IMR-90 (cell line): Measurements from ENCODE around the gene PPAN. TPM values are rescaled to one million over a fixed set of nuclear protein-coding genes. Genes with fewer than 3 reads are reported as not detected.

Experiments
- ATAC-seq: fragments of 200-7000 bp; cut with Tn5 transposase; 2 replicates; pipeline ENCODE4 v1.9.1; 2020; ENCODE audit warnings: low read depth, mild to moderate bottlenecking, moderate library complexity
- BruUV-seq: library from RNA; stranded (reverse); fragments of 400-500 nt; replicated peaks from 2 replicates; lab custom pipeline; 2021; lab: Mats Ljungman, UMichigan
- CTCF ChIA-PET: fragments of 300-600 bp; formaldehyde crosslinking; extraction: SDS; loops from one replicate; lab custom pipeline; 2021; ENCODE audit warnings: antibody characterized with exemption; lab: Yijun Ruan, JAX
- POLR2A ChIA-PET: fragments of 300-600 bp; sonication (Branson Sonifier 250); formaldehyde crosslinking; loops from one replicate; lab custom pipeline; 2022; ENCODE audit warnings: antibody characterized with exemption; ENCODE audit not compliant: unreplicated experiment; lab: Charles Lee
- DNase-seq: peaks from one replicate; pipeline ENCODE4 v3.0.0; 2013
- H2AFZ ChIP-seq: replicated peaks from 2 replicates; pipeline ENCODE3; 2013; ENCODE audit warnings: low read length, mild to moderate bottlenecking; ENCODE audit not compliant: poor library complexity
- H2AK5ac ChIP-seq: 2 replicates; pipeline ENCODE4 v1.6.1; 2013; ENCODE audit warnings: low read depth, low read length, inconsistent platforms
- H2AK9ac ChIP-seq: replicated peaks from 2 replicates; pipeline ENCODE3; 2013; ENCODE audit warnings: mild to moderate bottlenecking, low read depth, low read length, moderate library complexity; ENCODE audit not compliant: poor library complexity
- H2BK120ac ChIP-seq: 2 replicates; pipeline ENCODE4 v1.6.1; 2013; ENCODE audit warnings: low read depth, low read length, inconsistent platforms
- H2BK15ac ChIP-seq: 3 replicates; pipeline ENCODE4 v1.6.1; 2013; ENCODE audit warnings: low read depth, low read length, inconsistent platforms
- H2BK20ac ChIP-seq: 2 replicates; pipeline ENCODE4 v1.6.1; 2013; ENCODE audit warnings: low read depth, mild to moderate bottlenecking, inconsistent platforms, low read length, moderate library complexity
- H2BK5ac ChIP-seq: 2 replicates; pipeline ENCODE4 v1.6.1; 2013; ENCODE audit warnings: mild to moderate bottlenecking, low read depth, low read length, inconsistent platforms; ENCODE audit not compliant: poor library complexity, severe bottlenecking
- H3K14ac ChIP-seq: replicated peaks from 2 replicates; pipeline ENCODE4 v1.6.1; 2013; ENCODE audit warnings: low read depth, low read length, inconsistent platforms
- H3K18ac ChIP-seq: 2 replicates; pipeline ENCODE4 v1.6.1; 2013; ENCODE audit warnings: low read depth, low read length, control low read depth
- H3K23ac ChIP-seq: 2 replicates; pipeline ENCODE4 v1.6.1; 2013; ENCODE audit warnings: low read depth, low read length, inconsistent platforms
- H3K27ac ChIP-seq: 2 replicates; pipeline ENCODE4 v1.5.1; 2013; ENCODE audit warnings: mild to moderate bottlenecking, control low read depth, low read length; ENCODE audit not compliant: insufficient read depth
- H3K27me3 ChIP-seq: 2 replicates; pipeline ENCODE4 v1.6.1; 2013; ENCODE audit warnings: low read length; ENCODE audit not compliant: control insufficient read depth, insufficient read depth
- H3K36me3 ChIP-seq: 2 replicates; pipeline ENCODE4 v1.6.1; 2013; ENCODE audit warnings: low read length, mixed read lengths; ENCODE audit not compliant: control insufficient read depth, insufficient read depth
- H3K4ac ChIP-seq: 2 replicates; pipeline ENCODE4 v1.6.1; 2013; ENCODE audit warnings: low read depth, low read length, inconsistent platforms
- H3K4me1 ChIP-seq: 2 replicates; pipeline ENCODE4 v1.6.1; 2013; ENCODE audit warnings: low read length, mixed read lengths; ENCODE audit not compliant: control insufficient read depth, insufficient read depth
- H3K4me2 ChIP-seq: 2 replicates; pipeline ENCODE4 v1.6.1; 2013; ENCODE audit warnings: low read depth, mild to moderate bottlenecking, control low read depth, low read length, moderate library complexity
- H3K4me3 ChIP-seq: 2 replicates; pipeline ENCODE4 v1.5.1; 2013; ENCODE audit warnings: low read depth, mild to moderate bottlenecking, control low read depth, low read length, moderate library complexity; ENCODE audit not compliant: insufficient read depth
- H3K56ac ChIP-seq: 2 replicates; pipeline ENCODE4 v1.6.1; 2013; ENCODE audit warnings: low read length, inconsistent platforms; ENCODE audit not compliant: insufficient read depth; ENCODE audit errors: extremely low read depth
- H3K79me1 ChIP-seq, 2 experiments: 2 replicates each; pipeline ENCODE4 v1.6.1; 2013; ENCODE audit warnings: low read length in 2 of 2, inconsistent platforms in 1 of 2, low read depth in 1 of 2
- H3K9ac ChIP-seq: 2 replicates; pipeline ENCODE4 v1.6.1; 2013; ENCODE audit warnings: low read depth, low read length, control low read depth
- H3K9me1 ChIP-seq: 2 replicates; pipeline ENCODE4 v1.6.1; 2013; ENCODE audit warnings: low read length, inconsistent platforms; ENCODE audit not compliant: insufficient read depth
- H3K9me3 ChIP-seq: 2 replicates; pipeline ENCODE4 v1.6.1; 2013; ENCODE audit warnings: low read length; ENCODE audit not compliant: control insufficient read depth, insufficient read depth
- H4K20me1 ChIP-seq: 2 replicates; pipeline ENCODE4 v1.6.1; 2013; ENCODE audit warnings: low read length, inconsistent platforms; ENCODE audit not compliant: insufficient read depth
- H4K5ac ChIP-seq: 2 replicates; pipeline ENCODE4 v1.6.1; 2013; ENCODE audit warnings: mild to moderate bottlenecking, low read depth, low read length, control low read depth
- H4K8ac ChIP-seq, 2 experiments: 2 replicates each; pipeline ENCODE4 v1.6.1; 2013; ENCODE audit warnings: low read depth in 2 of 2, low read length in 2 of 2, control low read depth in 1 of 2, inconsistent platforms in 1 of 2
- H4K91ac ChIP-seq: 2 replicates; pipeline ENCODE4 v1.6.1; 2013; ENCODE audit warnings: low read depth, low read length, inconsistent platforms; ENCODE audit not compliant: insufficient read depth
- BHLHE40 ChIP-seq: fragments of 150-350 bp; IDR thresholded peaks from 2 replicates; pipeline ENCODE4 v1.6.1; 2016; ENCODE audit warnings: mild to moderate bottlenecking, low read depth, low read length
- CEBPB ChIP-seq: IDR thresholded peaks from 2 replicates; pipeline ENCODE4 v1.6.1; 2012; ENCODE audit warnings: low read depth, low read length, improper control_type of control experiment
- CHD1 ChIP-seq: IDR thresholded peaks from 2 replicates; pipeline ENCODE4 v1.6.1; 2012; ENCODE audit warnings: low read depth, low read length, improper control_type of control experiment
- CTCF ChIP-seq: conservative IDR thresholded peaks from 2 replicates; pipeline ENCODE4 v1.5.1; 2012; ENCODE audit warnings: mild to moderate bottlenecking, low read depth, low read length, improper control_type of control experiment
- ELK1 ChIP-seq: fragments of 150-350 bp; IDR thresholded peaks from 2 replicates; pipeline ENCODE4 v1.6.1; 2016; ENCODE audit warnings: low read depth, mild to moderate bottlenecking, low read length, moderate library complexity, borderline replicate concordance
- FOS ChIP-seq: fragments of 150-350 bp; IDR thresholded peaks from 2 replicates; pipeline ENCODE4 v1.6.1; 2016; ENCODE audit warnings: low read depth, low read length
- MAFK ChIP-seq: IDR thresholded peaks from 2 replicates; pipeline ENCODE4 v1.6.1; 2012; ENCODE audit warnings: low read depth, low read length, improper control_type of control experiment
- MAZ ChIP-seq: IDR thresholded peaks from 2 replicates; pipeline ENCODE4 v1.6.1; 2012; ENCODE audit warnings: low read depth, mild to moderate bottlenecking, low read length, improper control_type of control experiment, moderate library complexity, borderline replicate concordance
- MXI1 ChIP-seq: IDR thresholded peaks from 2 replicates; pipeline ENCODE4 v1.6.1; 2012; ENCODE audit warnings: low read depth, mild to moderate bottlenecking, low read length, moderate library complexity, borderline replicate concordance
- NFE2L2 ChIP-seq: fragments of 150-350 bp; IDR thresholded peaks from 2 replicates; pipeline ENCODE4 v1.6.1; 2016; ENCODE audit warnings: low read depth, mild to moderate bottlenecking, low read length
- POLR2A ChIP-seq: IDR thresholded peaks from 2 replicates; pipeline ENCODE4 v1.6.1; 2012; ENCODE audit warnings: mild to moderate bottlenecking, low read depth, low read length
- RAD21 ChIP-seq: IDR thresholded peaks from 2 replicates; pipeline ENCODE4 v1.6.1; 2012; ENCODE audit warnings: low read length, improper control_type of control experiment
- RCOR1 ChIP-seq: IDR thresholded peaks from 2 replicates; pipeline ENCODE4 v1.6.1; 2012; ENCODE audit warnings: mild to moderate bottlenecking, low read length, improper control_type of control experiment; ENCODE audit not compliant: insufficient replicate concordance
- RFX5 ChIP-seq: IDR thresholded peaks from 2 replicates; pipeline ENCODE4 v1.8.0; 2012; ENCODE audit warnings: low read depth, mild to moderate bottlenecking, low read length, moderate library complexity
- SMC3 ChIP-seq: fragments of 150-350 bp; IDR thresholded peaks from 2 replicates; pipeline ENCODE4 v1.6.1; 2016; ENCODE audit warnings: low read depth, mild to moderate bottlenecking, antibody characterized with exemption, low read length, moderate library complexity
- USF2 ChIP-seq: fragments of 150-350 bp; IDR thresholded peaks from 2 replicates; pipeline ENCODE4 v1.6.1; 2017; ENCODE audit warnings: mild to moderate bottlenecking, antibody characterized with exemption, low read length, low read depth
- WGBS, 2 experiments: methylation state at CpG; one replicate each; pipeline versions ENCODE4 v1.1.5 to v1.1.7; 2013; ENCODE audit warnings: missing lambda C conversion rate in 2 of 2; ENCODE audit not compliant: insufficient read length in 1 of 2; ENCODE audit errors: extremely low coverage in 2 of 2; 5-methylcytosine and 5-hydroxymethylcytosine counted together
- dilution Hi-C: fragments of 300-500 bp; cut with HindIII; formaldehyde crosslinking; loops from one replicate; pipeline ENCODE4 v1.14.3; 2018; ENCODE audit warnings: low sequenced_read_pairs; ENCODE audit not compliant: unreplicated experiment
- in situ Hi-C: fragments of 300-500 bp; cut with MboI; formaldehyde crosslinking; loops from 3 replicates; pipeline ENCODE4 v1.14.3; 2019; ENCODE audit warnings: low sequenced_read_pairs, inconsistent platforms, mixed read lengths
- intact Hi-C: fragments of 100-400 bp; cut with micrococcal nuclease; formaldehyde crosslinking; loops from 2 replicates; pipeline ENCODE4 v1.10.0; 2022
- polyA plus RNA-seq, 3 experiments: library from polyadenylated mRNA; depleted of rRNA; stranded (reverse); fragments of >200 nt; gene quantifications; 2 replicates each; pipeline ENCODE4 v1.2.3, GENCODE V29; 2012; ENCODE audit warnings: low replicate concordance in 1 of 3
- total RNA-seq: library from RNA; depleted of rRNA; stranded (reverse); fragments of >200 nt; gene quantifications from 2 replicates; pipeline ENCODE4 v1.2.3, GENCODE V29; 2012

The PPAN gene
- total and polyA plus RNA-seq, 2 of the 4 experiments (the other 2 are of a cell fraction), result 24.0 to 41.6 TPM

GRCh38 chr19:10092648-10093294 is 13.4 kb upstream of the PPAN start:
- Histone ChIP-seq H3K4me1 (peaks cover 4% of the 10 kb centered on the region), H2AK9ac (no peak overlapping the region), H3K4me2 (no peak overlapping the region), H2BK15ac (no peak overlapping the region), H3K27me3 (no peaks in the 10 kb centered on the region), H4K91ac (no peak overlapping the region), H2AFZ (no peak overlapping the region), H3K4me3 (no peak overlapping the region), H3K9me1 (0 out of 2 replicates have a peak, but pooled peaks cover 5% of the 10 kb centered on the region), H2BK120ac (no peak overlapping the region), H3K9ac (no peak overlapping the region), H2BK5ac (no peak overlapping the region), H3K36me3 (peaks cover 31% of the 10 kb centered on the region; the same call in 1 of the 2 replicates), H3K79me1 (peaks cover 0 to 5% of the 10 kb centered on the region in 2 experiments; a peak in 1 of 4 replicates), H3K9me3 (no peaks in the 10 kb centered on the region), H4K8ac (no peak overlapping the region), H3K4ac (no peak overlapping the region), H4K20me1 (no peaks in the 10 kb centered on the region), H3K56ac (no peak overlapping the region), H4K5ac (no peak overlapping the region), H2AK5ac (no peak overlapping the region), H2BK20ac (no peak overlapping the region), H3K14ac (no peak overlapping the region), H3K18ac (no peak overlapping the region), H3K23ac (no peak overlapping the region), H3K27ac (no peak overlapping the region)
- in situ Hi-C loops, result no loop called here
- POLR2A ChIA-PET, result no interaction called here
- BruUV-seq, result no TSS peak
- DNase-seq (no peak), ATAC-seq (no peak)
- intact Hi-C loops, result no loop called here
- CTCF ChIA-PET, result no interaction called here
- 82% methylated on average over 5 of the region's 9 CpGs; no CpG with 5 or more reads in 1 of the 2 experiments for WGBS, 2 experiments
- TF ChIP-seq POLR2A, result no peak
- TF ChIP-seq USF2, result no peak
- no peak for TF ChIP-seq RCOR1
- TF ChIP-seq BHLHE40, result no peak
- no peak for TF ChIP-seq RAD21
- no peak for TF ChIP-seq MAZ
- TF ChIP-seq RFX5, result no peak
- TF ChIP-seq CTCF, result no peak
- no peak for TF ChIP-seq MXI1
- TF ChIP-seq SMC3, result no peak
- no peak for TF ChIP-seq FOS
- no peak for TF ChIP-seq CEBPB
- no peak for TF ChIP-seq MAFK
- TF ChIP-seq NFE2L2, result no peak
- TF ChIP-seq CHD1, result no peak
- no peak for TF ChIP-seq ELK1
- dilution Hi-C loops, result no loop called here
